ENCODE results near the gene SUN1.

The SUN1 gene

DNA sequence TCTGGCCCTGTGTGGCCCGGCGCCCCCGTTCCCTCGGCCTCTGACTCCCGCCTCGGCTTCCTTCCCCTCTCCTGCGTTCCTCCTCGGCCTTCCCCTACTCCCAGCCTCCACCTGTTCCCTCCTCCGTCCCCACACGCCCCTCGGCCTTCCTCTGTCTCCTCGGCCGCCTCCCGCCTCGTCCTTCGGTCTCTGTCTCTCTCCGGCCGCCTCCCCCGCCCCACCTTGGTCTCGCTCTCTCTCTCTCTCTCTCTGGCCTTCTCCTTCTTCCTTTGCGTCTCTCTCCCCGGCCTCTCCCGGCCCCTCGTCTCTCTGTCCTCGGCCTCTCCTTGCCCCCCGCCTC is 44.7 kb downstream of the SUN1 start:
- TF ChIP-seq, protein P1, sequence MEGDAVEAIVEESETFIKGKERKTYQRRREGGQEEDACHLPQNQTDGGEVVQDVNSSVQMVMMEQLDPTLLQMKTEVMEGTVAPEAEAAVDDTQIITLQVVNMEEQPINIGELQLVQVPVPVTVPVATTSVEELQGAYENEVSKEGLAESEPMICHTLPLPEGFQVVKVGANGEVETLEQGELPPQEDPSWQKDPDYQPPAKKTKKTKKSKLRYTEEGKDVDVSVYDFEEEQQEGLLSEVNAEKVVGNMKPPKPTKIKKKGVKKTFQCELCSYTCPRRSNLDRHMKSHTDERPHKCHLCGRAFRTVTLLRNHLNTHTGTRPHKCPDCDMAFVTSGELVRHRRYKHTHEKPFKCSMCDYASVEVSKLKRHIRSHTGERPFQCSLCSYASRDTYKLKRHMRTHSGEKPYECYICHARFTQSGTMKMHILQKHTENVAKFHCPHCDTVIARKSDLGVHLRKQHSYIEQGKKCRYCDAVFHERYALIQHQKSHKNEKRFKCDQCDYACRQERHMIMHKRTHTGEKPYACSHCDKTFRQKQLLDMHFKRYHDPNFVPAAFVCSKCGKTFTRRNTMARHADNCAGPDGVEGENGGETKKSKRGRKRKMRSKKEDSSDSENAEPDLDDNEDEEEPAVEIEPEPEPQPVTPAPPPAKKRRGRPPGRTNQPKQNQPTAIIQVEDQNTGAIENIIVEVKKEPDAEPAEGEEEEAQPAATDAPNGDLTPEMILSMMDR (IDR thresholded peaks at IDR 0.05; ENCODE audit: insufficient read depth, low read length, missing control alignments), result no peak
- ChIA-PET POLR2A (interaction anchor here (1.0 kb wide), 1 partner anchor 10 kb away, joined by 3 read pairs; no protein-coding TSS in a partner anchor), CTCF (interaction anchor here (2.4 to 6.6 kb wide), 2 partner anchors 18 to 89 kb away, joined by 11 to 171 read pairs; no protein-coding TSS in a partner anchor)
- H3K4me3 ChIP-seq (ENCODE audit: low read depth, low read length), result peak overlapping the region; percentile 91
- no peak for DNase-seq (ENCODE audit: low read depth, low spot score)

GRCh38 chr7:877312-878232 is 45.3 kb downstream of the SUN1 start:
- CTCF ChIA-PET, result interaction anchor here (6.6 kb wide), 1 partner anchor 90 kb away, joined by 171 read pairs; no protein-coding TSS in a partner anchor
- peak overlapping the region; percentile 91 for H3K4me3 ChIP-seq (ENCODE audit: low read depth, low read length)
- TF ChIP-seq, protein P1 (IDR thresholded peaks at IDR 0.05; ENCODE audit: insufficient read depth, low read length, missing control alignments), result no peak
- DNase-seq (ENCODE audit: low read depth, low spot score), result no peak
- POLR2A ChIA-PET, result no interaction called here

DNA sequence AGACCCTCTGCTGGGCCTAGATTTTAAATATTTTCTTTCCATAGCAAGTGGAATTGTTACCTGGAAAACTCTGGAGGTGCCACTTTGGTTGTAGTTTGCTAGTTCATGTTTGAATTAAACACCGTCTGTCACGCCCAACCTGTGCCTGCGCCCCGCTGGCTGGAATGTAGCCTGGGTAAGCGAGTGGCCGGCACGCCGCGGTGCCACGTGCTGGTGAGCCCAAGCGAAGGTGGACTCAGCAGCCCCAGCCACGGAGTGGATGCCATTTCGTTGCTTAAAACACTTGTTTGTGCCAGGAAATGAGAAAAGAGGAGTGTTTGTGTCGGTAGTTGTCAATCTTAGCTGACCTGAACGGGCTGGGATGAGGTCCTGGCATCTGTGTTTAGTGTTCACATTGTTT is 46.8 kb downstream of the SUN1 start:
- ChIA-PET CTCF (no interaction called here), POLR2A (no interaction called here)
- no peak for DNase-seq (ENCODE audit: low read depth, low spot score)
- TF ChIP-seq, protein P1 (IDR thresholded peaks at IDR 0.05; ENCODE audit: insufficient read depth, low read length, missing control alignments), result no peak
- no peak overlapping the region for H3K4me3 ChIP-seq (ENCODE audit: low read depth, low read length)

GRCh38 chr7:879706-880105 is 47.4 kb downstream of the SUN1 start:
- CTCF ChIA-PET, result no interaction called here
- TF ChIP-seq, protein P1 (IDR thresholded peaks at IDR 0.05; ENCODE audit: insufficient read depth, low read length, missing control alignments), result no peak
- H3K4me3 ChIP-seq (ENCODE audit: low read depth, low read length), result no peak overlapping the region
- POLR2A ChIA-PET, result no interaction called here
- no peak for DNase-seq (ENCODE audit: low read depth, low spot score)

- TF ChIP-seq, protein P1 (IDR thresholded peaks at IDR 0.05; ENCODE audit: insufficient read depth, low read length, missing control alignments), result no peak
- H3K4me3 ChIP-seq (ENCODE audit: low read depth, low read length), result no peak overlapping the region
- CTCF ChIA-PET, result no interaction called here
- POLR2A ChIA-PET, result no interaction called here
- no peak for DNase-seq (ENCODE audit: low read depth, low spot score)
Observed at GRCh38 chr7:880450-880849, 48.2 kb downstream of the SUN1 start.

DNA sequence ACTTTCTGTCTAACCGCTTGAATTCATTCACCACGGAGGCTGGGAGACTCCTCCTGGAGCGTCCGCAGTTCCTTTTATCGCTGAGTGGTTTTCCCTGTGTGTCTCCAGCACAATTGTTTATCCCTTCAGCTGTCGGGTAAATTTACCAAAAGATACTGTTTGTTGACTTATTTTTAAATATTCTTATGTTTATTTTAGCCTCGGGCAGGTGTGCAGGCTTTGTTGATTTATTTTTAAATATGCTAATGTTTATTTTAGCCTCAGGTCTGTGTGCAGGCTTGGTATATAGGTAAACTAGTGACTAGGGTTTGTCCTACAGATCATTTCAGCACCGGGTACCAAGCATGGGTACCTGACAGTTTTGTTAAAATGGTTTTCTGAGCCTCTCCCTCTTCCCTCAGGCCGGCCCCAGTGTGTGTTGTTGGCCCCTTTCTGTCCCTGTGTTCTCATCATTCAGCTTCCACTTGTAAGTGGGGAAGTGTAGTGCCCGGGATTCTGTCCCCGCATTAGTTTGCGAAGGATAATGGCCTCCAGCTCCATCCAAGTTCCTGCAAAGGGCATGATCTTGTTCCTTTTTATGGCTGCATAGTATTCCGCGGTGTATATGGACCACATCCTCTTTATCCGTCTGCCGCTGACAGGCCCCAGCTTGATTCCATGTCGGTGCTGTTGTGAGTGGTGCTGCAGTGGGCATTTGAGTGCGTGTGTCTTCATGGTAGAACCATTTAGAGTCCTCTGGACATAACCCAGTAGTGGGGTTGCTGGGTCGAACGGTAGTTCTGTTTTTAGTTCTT is 49.4 kb downstream of the SUN1 start:
- POLR2A ChIA-PET, result no interaction called here
- CTCF ChIA-PET, result interaction anchor here (1.3 kb wide), 1 partner anchor 8 kb away, joined by 5 read pairs; no protein-coding TSS in a partner anchor
- TF ChIP-seq, protein P1 (IDR thresholded peaks at IDR 0.05; ENCODE audit: insufficient read depth, low read length, missing control alignments), result no peak
- no peak for DNase-seq (ENCODE audit: low read depth, low spot score)
- no peak overlapping the region for H3K4me3 ChIP-seq (ENCODE audit: low read depth, low read length)

All from AG04449 (cell line).